AG09319 (cell line): ENCODE data around the gene SLC25A41.
A peak's percentile ranks its signal among the peaks of the same experiment; 100 is the strongest.

Experiments used
- DNase-seq: peaks from one replicate; pipeline ENCODE4 v3.0.0-alpha.2; 2010; ENCODE audit warnings: low read depth; ENCODE audit errors: extremely low read depth
- TF ChIP-seq, protein P1 (sequence below): IDR thresholded peaks from 2 replicates; pipeline ENCODE4 v1.5.1; 2011; ENCODE audit warnings: low read depth, mild to moderate bottlenecking, inconsistent platforms, low read length, moderate library complexity

The SLC25A41 gene

GRCh38 chr19:6467384-6467783 lies 33.8 kb upstream of the SLC25A41 start:
- TF ChIP-seq, protein P1, sequence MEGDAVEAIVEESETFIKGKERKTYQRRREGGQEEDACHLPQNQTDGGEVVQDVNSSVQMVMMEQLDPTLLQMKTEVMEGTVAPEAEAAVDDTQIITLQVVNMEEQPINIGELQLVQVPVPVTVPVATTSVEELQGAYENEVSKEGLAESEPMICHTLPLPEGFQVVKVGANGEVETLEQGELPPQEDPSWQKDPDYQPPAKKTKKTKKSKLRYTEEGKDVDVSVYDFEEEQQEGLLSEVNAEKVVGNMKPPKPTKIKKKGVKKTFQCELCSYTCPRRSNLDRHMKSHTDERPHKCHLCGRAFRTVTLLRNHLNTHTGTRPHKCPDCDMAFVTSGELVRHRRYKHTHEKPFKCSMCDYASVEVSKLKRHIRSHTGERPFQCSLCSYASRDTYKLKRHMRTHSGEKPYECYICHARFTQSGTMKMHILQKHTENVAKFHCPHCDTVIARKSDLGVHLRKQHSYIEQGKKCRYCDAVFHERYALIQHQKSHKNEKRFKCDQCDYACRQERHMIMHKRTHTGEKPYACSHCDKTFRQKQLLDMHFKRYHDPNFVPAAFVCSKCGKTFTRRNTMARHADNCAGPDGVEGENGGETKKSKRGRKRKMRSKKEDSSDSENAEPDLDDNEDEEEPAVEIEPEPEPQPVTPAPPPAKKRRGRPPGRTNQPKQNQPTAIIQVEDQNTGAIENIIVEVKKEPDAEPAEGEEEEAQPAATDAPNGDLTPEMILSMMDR, result no peak
- no peak for DNase-seq

- no peak for DNase-seq
- TF ChIP-seq, protein P1, result no peak
These were observed 33.1 kb upstream of the SLC25A41 start for GRCh38 chr19:6466526-6467248.

DNA sequence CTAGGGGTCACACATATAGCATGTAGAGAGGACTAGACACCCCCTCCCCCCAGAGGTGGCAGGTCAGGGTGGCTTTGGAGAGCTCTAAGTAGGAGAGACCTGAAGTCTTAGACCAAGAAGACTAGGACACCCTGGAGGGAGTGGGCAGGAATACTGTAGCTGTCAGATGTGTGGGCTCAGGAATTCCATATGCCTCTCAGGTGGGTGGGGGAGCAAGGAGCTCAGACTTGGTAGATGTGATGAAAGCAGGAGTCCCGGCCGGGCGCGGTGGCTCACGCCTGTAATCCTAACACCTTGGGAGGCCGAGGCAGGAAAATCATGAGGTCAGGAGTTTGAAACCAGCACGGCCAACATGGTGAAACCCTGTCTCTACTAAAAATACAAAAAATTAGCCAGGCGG lies 32.1 kb upstream of the SLC25A41 start:
- no peak for DNase-seq
- TF ChIP-seq, protein P1, result no peak

DNA sequence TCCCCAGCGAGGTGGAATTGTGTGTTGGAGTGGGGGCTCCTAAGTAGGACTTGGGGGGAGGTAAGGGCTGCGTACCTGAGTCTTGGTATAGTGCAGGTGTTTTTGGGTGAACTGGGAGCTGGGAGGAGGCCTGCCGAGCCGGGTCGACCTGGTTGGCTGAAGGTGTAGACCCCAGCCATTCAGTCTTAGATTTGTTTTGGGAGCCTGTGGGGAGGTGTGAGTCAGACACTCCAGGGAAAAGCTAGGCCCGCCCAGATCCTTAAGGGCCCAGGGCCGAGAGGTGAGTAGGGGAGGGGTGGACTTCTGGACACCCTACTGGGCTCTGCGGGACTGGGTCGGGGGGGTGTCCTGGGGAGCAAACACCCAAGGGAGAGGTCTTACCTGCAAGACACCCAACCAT lies 31.4 kb upstream of the SLC25A41 start:
- DNase-seq, result no peak
- TF ChIP-seq, protein P1, result no peak

- no peak for DNase-seq
- TF ChIP-seq, protein P1, result no peak
These were observed 30.7 kb upstream of the SLC25A41 start, which contains the start of gene CRB3 for GRCh38 chr19:6464070-6464873. CRB3 (plus strand) TSS chr19:6464271; CDS start chr19:6464702, 431 bp downstream.

- peak; percentile 93 for DNase-seq
- TF ChIP-seq, protein P1, result peak; percentile 41
These were observed 26.7 kb upstream of the SLC25A41 start for GRCh38 chr19:6460099-6460884.
